NT2/D1 (cell line): ENCODE measurements around the gene CWC27.

ENCODE experiments used
- SUZ12 ChIP-seq: IDR thresholded peaks from 2 replicates; pipeline ENCODE4 v1.6.1; 2011; ENCODE audit not compliant: insufficient read length, insufficient read depth; ENCODE audit errors: extremely low read depth
- YY1 ChIP-seq: IDR thresholded peaks from 2 replicates; pipeline ENCODE4 v1.6.1; 2011; ENCODE audit not compliant: insufficient read length, insufficient read depth
- ZNF274 ChIP-seq: IDR thresholded peaks from 2 replicates; pipeline ENCODE4 v1.6.1; 2011; ENCODE audit warnings: mild to moderate bottlenecking, low read depth, low read length

DNA sequence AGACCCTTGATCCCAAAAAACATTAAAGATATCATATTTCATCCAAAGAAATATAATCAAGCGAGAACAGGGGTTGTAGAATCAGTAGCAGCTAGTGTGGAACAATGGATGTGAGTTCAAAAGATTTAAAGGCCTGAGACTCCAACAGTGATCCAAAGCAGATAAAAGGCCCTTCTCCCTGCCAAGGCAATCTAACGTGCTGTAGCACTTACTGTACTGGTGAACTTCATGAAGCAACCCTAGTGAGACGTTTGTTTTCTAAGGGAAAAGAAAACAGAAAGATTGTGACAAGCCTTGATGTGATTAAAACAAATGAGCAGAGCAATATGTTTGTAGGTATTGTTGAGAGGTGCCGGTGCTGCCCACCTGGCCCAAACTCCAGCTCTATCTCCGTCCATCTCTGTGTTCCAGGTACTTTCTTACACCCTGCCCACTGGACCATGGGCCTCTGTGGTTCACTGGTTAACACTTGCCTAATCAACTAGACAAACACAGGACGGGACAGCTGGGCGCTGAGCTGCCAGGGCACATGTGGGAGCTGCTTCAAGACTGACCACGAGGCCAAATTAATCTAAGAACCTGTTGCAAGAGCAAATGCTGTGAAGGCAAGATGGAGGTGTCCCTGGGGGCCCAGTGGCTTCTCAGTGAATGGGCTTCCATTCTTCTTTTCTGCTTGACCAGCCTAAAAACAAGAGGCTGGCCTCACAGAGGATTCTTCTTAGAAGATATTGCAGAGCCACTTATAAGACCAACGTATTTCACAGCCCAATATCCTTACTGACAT is 265.5 kb downstream of the CWC27 start:
- TF ChIP-seq YY1, result no peak
- TF ChIP-seq SUZ12, result no peak
- TF ChIP-seq ZNF274, result no peak
